ENCODE measurements around the gene ACMSD. TPM values are rescaled to one million over a fixed set of nuclear protein-coding genes. Genes with fewer than 3 reads are reported as not detected.
"Not testable (repeated sequence)": the region's sequence is repeated elsewhere in the genome, so short reads cannot be mapped to it uniquely, and the experiment has no call there.

The ACMSD gene
- total RNA-seq, 1 donor from 2014 or later, result not detected

DNA sequence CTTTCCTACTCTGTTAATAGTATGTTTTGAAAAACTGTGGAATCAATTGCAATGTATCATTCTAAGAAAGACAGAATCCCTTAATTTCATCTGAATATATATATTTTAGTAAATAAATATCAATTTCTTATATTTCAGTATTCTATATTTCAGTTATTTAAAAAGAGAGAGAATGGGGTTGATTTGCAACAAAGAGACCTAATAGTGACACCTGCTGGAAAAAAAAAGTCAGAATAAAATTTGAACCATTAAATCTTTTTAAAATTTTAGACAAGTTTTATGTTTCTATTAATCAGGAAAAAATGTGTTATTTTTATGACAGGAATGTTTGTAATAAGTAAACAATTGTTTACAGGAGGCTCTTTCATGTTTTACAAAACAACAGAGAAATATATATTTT is 59.5 kb downstream of the ACMSD start:
- no peaks in the 10 kb centered on the region for H3K27me3 ChIP-seq (ENCODE audit: control insufficient read depth, insufficient read depth, low read length)
- TF ChIP-seq, protein P1, sequence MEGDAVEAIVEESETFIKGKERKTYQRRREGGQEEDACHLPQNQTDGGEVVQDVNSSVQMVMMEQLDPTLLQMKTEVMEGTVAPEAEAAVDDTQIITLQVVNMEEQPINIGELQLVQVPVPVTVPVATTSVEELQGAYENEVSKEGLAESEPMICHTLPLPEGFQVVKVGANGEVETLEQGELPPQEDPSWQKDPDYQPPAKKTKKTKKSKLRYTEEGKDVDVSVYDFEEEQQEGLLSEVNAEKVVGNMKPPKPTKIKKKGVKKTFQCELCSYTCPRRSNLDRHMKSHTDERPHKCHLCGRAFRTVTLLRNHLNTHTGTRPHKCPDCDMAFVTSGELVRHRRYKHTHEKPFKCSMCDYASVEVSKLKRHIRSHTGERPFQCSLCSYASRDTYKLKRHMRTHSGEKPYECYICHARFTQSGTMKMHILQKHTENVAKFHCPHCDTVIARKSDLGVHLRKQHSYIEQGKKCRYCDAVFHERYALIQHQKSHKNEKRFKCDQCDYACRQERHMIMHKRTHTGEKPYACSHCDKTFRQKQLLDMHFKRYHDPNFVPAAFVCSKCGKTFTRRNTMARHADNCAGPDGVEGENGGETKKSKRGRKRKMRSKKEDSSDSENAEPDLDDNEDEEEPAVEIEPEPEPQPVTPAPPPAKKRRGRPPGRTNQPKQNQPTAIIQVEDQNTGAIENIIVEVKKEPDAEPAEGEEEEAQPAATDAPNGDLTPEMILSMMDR (IDR thresholded peaks at IDR 0.05; ENCODE audit: insufficient read depth, low read length, severe bottlenecking), result no peak
- H3K36me3 ChIP-seq (ENCODE audit: control insufficient read depth, insufficient read depth, low read length), result no peaks in the 10 kb centered on the region
- peak; percentile 31 for DNase-seq (ENCODE audit: low read depth)
- no peak overlapping the region for H3K4me3 ChIP-seq (ENCODE audit: low read depth, low read length)
- no peak for FAIRE-seq

DNA sequence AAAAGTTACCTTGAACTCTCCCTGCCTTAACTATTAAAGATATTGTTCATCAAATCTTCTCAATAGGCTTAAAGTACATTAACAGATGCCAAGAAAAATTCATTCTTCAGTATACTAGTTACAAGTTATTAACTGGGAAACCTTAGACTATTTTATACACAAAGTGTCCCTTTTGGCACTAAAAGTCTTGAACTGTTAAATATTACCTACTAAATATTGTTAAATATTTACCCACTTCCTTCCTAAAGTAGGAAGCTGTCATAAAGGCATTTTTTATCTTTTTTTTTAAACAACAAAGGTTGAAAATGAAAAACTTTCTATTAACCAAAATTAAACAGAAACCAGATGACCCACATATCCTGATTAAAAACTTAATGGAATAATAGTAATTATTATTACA is 60.8 kb downstream of the ACMSD start:
- Histone ChIP-seq H3K36me3 (ENCODE audit: control insufficient read depth, insufficient read depth, low read length) (no peaks in the 10 kb centered on the region), H3K27me3 (ENCODE audit: control insufficient read depth, insufficient read depth, low read length) (no peaks in the 10 kb centered on the region), H3K4me3 (ENCODE audit: low read depth, low read length) (no peak overlapping the region)
- TF ChIP-seq, protein P1 (IDR thresholded peaks at IDR 0.05; ENCODE audit: insufficient read depth, low read length, severe bottlenecking), result no peak
- FAIRE-seq (no peak), DNase-seq (ENCODE audit: low read depth) (no peak)

- TF ChIP-seq, protein P1 (IDR thresholded peaks at IDR 0.05; ENCODE audit: insufficient read depth, low read length, severe bottlenecking), result no peak
- DNase-seq (ENCODE audit: low read depth) (peak; percentile 49), FAIRE-seq (no peak)
- H3K4me3 ChIP-seq (ENCODE audit: low read depth, low read length), result no peak overlapping the region
- no peaks in the 10 kb centered on the region for H3K36me3 ChIP-seq (ENCODE audit: control insufficient read depth, insufficient read depth, low read length)
- H3K27me3 ChIP-seq (ENCODE audit: control insufficient read depth, insufficient read depth, low read length), result no peaks in the 10 kb centered on the region
Measured at GRCh38 chr2:134900151-134900550, 61.7 kb downstream of the ACMSD start.

DNA sequence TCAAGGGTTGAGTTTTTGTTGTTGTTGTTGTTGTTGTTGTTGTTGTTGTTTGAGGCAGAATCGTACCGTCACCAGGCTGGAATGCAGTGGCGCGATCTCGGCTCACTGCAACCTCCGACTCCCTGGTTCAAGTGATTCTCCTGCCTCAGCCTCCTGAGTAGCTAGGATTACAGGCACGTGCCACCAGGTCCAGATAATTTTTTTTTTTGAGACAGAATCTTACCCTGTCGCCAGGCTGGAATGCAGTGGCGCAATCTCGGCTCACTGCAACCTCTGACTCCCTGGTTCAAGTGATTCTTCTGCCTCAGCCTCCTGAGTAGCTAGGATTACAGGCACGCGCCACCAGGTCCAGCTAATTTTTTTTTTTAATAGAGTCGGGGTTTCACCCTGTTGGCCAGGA is 65.3 kb downstream of the ACMSD start:
- not testable (repeated sequence) for H3K36me3 ChIP-seq (ENCODE audit: control insufficient read depth, insufficient read depth, low read length); H3K27me3 ChIP-seq (ENCODE audit: control insufficient read depth, insufficient read depth, low read length); H3K4me3 ChIP-seq (ENCODE audit: low read depth, low read length); FAIRE-seq; DNase-seq (ENCODE audit: low read depth)

DNA sequence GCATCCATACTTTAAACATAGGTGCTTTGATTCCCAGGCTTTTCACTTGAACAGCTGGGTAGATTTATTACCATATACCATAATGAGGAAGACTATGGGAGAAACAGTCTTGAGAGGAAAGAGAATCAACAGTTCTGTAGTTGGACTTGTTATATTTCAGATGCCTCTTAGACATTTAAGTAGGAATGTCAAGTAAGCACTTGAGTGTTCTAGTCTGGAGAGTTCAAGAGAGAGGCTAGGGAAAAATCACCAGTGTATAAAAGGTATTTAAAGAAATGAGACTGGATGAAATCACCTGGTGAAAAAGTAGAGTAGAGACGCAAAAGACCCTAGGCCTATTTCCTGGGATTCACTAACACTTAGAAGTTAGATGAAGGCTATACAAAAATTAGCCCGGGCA is 66.8 kb downstream of the ACMSD start:
- FAIRE-seq, result no peak
- no peak overlapping the region for H3K4me3 ChIP-seq (ENCODE audit: low read depth, low read length)
- no peaks in the 10 kb centered on the region for H3K27me3 ChIP-seq (ENCODE audit: control insufficient read depth, insufficient read depth, low read length)
- no peak for DNase-seq (ENCODE audit: low read depth)
- TF ChIP-seq, protein P1 (IDR thresholded peaks at IDR 0.05; ENCODE audit: insufficient read depth, low read length, severe bottlenecking), result no peak
- no peaks in the 10 kb centered on the region for H3K36me3 ChIP-seq (ENCODE audit: control insufficient read depth, insufficient read depth, low read length)

- TF ChIP-seq, protein P1 (IDR thresholded peaks at IDR 0.05; ENCODE audit: insufficient read depth, low read length, severe bottlenecking), result no peak
- no peak for FAIRE-seq
Measured at GRCh38 chr2:134906726-134907125, 68.3 kb downstream of the ACMSD start.

GRCh38 chr2:134907441-134908116 is 69.2 kb downstream of the ACMSD start:
- FAIRE-seq; H3K4me3 ChIP-seq (ENCODE audit: low read depth, low read length); DNase-seq (ENCODE audit: low read depth); H3K27me3 ChIP-seq (ENCODE audit: control insufficient read depth, insufficient read depth, low read length); H3K36me3 ChIP-seq (ENCODE audit: control insufficient read depth, insufficient read depth, low read length): not testable (repeated sequence)

More at GRCh38 chr2:134906726-134907125, 68.3 kb downstream of the ACMSD start:
- H3K4me3 ChIP-seq (ENCODE audit: low read depth, low read length), result no peak overlapping the region
- no peaks in the 10 kb centered on the region for H3K27me3 ChIP-seq (ENCODE audit: control insufficient read depth, insufficient read depth, low read length)
- no peak for DNase-seq (ENCODE audit: low read depth)
- H3K36me3 ChIP-seq (ENCODE audit: control insufficient read depth, insufficient read depth, low read length), result no peaks in the 10 kb centered on the region
